ENCODE measurements around the gene ACTG2.
"Not testable (repeated sequence)": the region's sequence is repeated elsewhere in the genome, so short reads cannot be mapped to it uniquely, and the experiment has no call there.

Gene ACTG2

DNA sequence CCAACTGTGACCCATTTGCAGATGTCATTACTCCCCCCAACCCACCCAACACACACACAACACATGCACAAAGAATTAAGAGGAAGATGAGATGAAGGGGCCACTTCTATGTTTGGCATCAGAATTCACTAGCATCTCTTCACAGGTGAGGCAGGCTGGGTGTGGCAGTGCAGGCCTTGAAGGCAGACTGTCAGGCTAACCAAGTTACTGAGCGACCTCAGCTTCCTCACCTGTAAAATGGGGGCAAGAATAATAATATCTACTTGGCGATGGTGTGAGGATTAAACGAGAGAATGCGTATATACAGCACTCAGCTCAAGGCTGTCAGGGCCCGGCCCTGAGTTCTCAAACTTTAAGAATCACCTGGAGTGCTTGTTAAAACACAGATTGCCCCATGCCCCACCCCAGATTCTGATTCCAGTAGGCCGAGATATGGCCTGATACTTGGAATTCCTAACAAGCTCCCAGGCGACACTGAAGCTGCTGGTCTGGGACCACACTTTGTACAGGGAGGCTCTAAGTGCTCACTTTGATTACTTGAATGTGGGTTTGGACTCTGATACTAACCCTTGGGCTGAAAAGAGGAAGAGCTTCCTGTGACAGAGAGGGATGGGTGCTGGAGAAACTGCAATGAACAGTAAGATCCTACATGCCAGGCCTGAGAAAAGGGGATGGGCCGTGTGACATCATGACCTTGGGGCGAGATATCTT lies 1.1 kb downstream of the ACTG2 start:
- DNase-seq: no peak

DNA sequence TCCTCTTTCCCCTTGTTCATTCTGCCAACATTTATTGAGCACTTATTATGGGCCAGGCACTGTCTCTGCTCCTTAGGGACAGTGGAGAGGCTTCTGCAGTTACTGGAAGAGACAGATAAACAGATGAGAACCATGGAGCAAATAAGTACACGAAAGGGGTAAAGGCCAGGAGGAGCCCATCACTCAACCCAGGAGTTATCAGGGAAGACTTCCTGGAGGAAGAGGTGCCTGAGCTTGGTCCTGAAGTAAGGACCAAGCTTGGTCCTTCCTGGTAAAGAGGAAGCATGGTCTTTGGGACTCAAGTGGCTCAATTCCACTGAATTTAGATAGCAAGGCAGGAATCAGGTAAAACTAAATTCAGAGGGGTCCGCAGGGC lies 1.7 kb downstream of the ACTG2 start:
- DNase-seq: no peak

DNA sequence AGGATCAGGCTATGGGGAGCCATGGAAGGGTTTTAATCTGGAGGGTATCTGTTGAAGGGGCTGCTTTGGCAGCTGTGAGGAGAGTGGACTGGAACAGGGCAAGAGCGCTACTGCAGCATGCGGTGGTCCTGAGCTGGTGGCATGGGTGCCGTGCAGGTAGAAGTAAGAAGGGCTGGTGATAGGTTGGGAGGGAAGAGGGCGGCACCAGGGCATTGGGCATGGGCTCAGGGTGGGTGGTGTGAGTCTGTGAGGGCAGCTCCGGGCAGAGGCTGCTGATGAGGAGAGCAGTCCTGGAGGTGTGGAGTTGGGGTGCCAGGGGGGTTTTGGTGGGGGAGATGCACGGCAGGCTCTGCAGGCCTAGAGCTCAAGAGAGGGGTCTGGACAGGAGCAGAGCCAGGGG lies 2.1 kb downstream of the ACTG2 start:
- no peak for DNase-seq

DNA sequence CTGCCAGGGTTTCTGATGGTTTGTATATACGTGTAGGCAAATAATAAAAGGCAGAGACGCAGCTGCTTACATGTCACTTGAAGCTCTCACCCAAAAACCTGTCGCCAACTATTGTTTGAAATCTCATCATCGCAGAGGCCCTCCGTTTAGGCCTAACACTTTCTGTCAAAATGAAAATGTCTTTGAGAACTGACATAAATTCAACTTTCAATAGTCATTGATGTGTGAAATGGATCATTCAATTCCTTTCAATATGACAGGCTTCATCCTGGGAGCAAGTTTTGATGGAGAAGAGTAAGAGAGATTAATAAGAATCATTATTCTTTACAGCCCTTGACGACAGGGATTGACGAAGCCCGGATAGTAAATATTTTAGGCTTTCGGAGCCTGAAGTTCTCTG lies 2.7 kb downstream of the ACTG2 start:
- no peak for DNase-seq

DNA sequence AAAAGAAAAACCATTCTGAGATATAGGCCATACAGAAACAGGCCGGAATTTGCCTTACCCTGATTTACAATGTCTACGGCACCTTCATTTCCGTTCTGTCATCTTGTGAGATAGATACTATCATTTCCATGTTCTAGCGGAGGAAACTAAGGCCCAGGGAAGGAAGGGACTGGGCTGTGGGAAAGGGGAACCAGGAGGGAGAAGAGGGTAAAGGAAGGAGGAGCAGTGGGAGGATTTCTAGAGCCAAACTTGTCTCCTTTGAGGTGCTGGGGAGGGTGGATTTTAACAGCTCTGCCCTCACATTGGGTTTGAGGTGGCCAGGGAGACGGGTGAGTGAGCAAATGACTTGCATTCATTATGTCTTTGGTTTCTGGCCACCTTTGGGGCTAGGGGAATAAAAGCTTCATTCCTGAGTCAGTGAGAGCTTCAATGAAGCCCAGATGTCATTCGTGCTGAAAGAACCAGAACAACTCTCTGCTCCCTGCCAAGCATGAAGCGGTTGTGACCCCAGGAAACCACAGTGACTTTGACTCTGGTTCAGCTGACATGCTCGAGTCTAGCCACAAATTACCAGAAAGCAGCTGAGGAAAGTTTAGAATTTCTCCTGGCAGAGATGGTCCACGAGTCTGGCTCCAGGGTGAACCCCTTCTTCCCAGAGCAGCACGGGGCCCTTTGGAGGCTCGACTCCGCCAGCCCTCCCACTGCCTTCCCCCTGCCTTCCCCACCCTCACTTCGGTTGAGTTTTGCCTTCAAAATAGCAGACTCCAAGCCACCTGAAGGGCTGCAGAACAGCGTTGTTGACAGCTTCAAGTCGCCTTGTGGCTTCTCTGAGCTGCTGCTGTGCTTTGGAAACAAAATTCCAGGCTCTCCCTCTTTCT lies 3.8 kb downstream of the ACTG2 start:
- DNase-seq: no peak

DNA sequence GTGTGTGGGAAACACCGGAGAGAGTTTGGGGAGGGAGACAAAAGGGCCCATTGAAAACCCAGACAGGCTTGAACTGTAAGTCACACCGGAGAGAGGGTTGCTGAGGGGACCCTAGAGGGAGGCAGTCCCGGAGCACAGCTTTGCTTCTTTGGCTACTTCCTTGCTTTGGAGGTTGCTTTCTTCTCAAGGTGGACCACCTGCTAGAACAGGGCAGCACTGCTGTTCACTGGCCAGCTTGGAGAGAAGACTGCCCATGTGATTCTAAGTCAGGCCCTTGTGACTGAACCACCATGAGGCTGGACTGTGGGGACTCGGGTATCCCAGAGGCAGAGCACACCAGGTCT lies 4.4 kb downstream of the ACTG2 start:
- DNase-seq: no peak

DNA sequence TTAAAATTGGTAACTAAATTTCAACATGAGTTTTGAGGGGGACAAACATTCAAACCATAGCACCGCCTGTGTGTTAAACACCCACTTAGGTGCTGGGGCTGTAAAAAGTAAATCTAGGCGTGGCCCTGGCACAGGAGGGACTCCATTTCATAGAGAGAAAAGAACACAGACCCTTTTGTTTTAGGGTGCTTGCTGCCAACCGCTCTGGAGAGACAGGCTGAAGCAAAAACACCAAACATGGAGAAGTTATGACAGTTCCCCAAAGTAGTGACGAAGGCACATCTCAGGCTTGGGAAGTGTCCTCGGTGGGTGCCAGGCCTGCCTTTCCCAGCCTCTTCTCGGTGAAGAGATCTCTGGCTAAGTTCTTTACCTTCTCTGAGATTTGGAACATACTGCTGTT lies 5.1 kb downstream of the ACTG2 start:
- peak; percentile 15 for DNase-seq

DNA sequence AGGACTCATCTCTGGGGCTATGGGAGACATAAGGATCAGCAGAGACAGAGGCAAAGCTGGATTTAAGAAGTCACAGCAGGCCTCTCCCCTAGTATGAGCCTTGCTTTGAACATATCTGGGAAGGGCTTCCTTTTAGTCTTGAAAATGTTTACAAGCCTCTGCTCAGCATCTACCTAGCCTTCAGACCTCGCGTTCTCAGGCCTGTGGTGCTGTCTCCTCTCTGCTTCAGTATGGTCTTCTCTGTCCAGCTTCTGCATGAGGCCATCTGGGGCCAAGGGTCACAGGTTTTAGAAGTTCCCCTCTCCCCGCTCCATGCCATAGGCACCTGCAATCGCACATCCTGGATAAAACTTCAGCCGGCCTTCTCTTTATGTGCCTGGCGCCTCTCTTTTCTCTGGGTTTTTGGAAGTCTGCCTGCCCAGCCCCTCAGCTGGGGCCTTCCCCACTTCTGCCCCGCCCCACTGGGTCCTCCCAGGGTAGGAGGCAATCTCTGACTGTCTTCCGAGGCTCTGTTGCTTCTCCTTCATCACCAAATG lies 7.1 kb downstream of the ACTG2 start:
- no peak for DNase-seq

DNA sequence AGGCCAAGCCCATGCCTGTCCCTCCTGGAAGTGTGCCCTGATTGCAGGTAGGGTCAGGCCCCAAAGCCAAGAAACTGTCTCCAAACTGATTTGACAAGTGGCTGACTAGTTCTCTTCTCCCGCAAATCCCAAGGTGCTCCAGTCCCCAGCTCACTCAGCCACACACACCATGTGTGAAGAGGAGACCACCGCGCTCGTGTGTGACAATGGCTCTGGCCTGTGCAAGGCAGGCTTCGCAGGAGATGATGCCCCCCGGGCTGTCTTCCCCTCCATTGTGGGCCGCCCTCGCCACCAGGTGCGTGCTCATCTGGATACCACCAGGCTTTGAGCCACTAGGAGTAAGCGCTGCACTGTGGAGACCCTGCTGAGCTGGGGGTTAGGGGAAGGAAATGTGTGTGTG lies 8.3 kb downstream of the ACTG2 start:
- DNase-seq: no peak

DNA sequence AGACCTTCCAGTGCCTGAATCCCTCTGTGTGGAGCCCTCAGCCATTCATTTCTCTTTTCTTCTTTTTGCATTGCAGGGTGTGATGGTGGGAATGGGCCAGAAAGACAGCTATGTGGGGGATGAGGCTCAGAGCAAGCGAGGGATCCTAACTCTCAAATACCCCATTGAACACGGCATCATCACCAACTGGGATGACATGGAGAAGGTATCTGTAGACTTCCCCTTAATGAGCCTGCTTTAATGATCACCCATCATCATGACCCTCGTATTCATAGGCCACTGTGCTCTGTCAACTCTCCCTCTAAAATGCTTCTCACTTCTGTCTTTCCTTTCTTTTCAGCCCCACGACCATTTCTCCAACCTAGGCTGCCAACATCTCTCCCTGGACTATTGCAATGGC lies 9.5 kb downstream of the ACTG2 start:
- no peak for DNase-seq

DNA sequence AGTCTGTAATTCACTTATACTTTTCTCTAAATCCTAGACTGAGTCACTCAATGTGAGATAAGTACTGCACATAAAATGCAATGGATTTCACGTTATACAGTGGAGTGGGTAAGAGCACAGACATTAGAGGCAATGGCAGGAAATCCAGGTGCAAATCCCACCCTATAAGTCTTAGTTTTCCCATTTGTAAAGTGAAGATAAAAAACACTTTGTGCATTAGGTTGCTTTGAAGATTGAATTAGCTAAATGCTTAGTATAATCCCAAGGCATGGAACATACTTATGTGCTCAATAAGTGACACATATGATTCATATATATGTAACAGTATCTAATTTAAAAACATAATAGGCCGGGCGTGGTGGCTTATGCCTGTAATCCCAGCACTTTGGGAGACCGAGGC lies 10.5 kb downstream of the ACTG2 start:
- DNase-seq: no peak

DNA sequence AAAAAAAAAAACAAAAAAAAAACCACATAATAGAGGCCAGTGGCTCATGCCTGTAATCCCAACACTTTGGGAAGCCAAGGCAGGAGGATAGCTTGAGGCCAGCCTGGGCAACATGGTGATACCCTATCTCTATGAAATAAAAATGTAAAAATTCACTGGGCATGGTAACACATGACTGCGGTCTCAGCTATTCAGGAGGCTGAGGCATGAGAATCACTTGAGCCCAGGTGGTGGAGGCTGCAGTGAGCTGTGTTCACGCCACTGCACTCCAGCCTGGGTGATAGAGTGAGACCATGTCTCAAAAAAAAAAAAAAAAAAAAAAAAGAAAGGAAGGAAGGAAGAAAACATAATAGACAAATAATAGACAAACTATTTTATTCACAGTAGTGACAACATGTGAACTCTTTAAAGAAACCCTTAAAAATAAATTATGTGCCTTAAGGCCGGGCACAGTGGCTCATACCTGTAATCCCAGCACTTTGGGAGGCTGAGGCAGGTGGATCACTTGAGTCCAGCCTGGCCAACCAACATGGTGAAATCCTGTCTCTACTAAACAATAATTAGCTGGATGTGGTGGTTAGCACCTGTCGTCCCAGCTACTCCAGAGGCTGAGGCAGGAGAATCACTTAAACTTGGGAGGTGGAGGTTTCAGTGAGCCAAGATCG lies 11.3 kb downstream of the ACTG2 start:
- not testable (repeated sequence) for DNase-seq

DNA sequence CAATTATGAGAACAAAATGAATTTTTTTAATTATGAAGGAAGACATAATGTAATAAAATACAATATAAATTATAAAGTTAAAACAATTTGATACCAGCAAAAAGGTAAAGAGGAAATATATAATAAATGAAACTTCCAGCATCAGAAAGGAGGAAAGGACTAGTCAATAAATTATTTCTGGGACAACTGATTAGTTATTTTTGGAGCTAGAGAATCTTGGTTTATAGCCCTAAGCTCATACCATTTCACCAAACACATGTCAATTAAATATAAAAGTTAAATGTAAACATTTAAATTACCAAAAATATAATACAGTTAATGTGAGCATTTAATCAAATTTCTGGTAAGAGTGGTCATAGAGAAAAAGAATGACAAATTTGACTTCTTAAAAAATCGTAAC lies 12.1 kb downstream of the ACTG2 start:
- no peak for DNase-seq

DNA sequence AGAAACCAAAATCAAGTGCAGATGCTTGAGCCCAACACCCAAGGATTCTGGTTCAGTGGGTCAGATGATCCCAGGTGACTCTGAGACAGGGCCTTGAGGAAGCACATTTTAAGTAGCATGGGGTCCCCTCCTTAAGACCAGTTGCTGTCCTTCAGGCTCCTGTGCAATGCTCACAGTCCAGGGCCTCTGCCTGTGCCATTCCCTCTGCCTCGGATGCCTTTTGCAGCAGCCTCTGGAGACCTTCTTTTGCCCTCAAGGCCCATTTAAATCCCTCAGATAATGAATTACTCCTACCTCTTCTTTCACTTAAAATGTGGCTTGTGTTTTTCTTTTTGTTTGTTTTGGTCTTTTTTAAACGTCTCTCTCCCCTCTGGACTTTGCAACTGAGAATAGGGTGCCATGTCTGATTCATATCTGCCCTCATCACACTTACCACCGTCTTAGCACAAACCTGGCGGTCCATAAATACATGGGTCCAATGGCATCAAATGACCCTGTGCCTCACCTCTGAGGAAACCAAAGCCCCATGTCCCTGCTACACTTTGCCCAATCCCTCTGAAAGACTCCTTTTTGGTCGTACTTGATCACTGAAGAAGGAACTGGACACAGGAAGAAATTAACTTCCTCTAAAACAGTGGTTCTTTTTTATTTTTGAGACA lies 14.2 kb downstream of the ACTG2 start:
- DNase-seq: no peak

DNA sequence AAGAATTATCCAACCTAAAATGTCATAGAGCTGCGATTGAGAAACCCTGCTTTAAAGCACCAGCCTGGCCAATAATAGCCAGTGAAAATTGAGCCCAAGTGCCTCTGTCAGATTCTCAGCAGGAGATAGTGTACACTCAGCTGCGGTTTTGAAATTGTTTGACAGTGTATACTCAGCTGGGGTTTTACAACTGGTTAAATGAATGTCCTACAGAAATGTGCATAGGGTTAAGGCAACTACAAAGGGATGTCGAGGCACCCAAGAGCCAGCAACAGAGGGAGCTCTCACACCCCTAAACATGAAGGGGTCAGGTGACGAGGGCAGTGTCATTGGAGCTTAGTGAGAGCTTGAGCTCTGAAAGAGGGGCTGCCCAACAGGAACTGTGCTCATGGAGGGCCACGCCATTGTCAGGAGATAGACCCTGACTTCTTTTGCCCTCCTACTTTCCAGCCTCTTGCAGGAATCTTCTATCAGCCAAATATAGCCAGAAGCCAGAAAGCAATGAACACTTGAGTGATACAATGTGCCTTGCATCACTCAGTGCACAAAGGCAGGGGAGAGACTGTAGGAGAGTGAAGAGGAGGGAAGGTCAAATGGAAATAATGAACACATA lies 15.1 kb downstream of the ACTG2 start:
- peak; percentile 90 for DNase-seq

DNA sequence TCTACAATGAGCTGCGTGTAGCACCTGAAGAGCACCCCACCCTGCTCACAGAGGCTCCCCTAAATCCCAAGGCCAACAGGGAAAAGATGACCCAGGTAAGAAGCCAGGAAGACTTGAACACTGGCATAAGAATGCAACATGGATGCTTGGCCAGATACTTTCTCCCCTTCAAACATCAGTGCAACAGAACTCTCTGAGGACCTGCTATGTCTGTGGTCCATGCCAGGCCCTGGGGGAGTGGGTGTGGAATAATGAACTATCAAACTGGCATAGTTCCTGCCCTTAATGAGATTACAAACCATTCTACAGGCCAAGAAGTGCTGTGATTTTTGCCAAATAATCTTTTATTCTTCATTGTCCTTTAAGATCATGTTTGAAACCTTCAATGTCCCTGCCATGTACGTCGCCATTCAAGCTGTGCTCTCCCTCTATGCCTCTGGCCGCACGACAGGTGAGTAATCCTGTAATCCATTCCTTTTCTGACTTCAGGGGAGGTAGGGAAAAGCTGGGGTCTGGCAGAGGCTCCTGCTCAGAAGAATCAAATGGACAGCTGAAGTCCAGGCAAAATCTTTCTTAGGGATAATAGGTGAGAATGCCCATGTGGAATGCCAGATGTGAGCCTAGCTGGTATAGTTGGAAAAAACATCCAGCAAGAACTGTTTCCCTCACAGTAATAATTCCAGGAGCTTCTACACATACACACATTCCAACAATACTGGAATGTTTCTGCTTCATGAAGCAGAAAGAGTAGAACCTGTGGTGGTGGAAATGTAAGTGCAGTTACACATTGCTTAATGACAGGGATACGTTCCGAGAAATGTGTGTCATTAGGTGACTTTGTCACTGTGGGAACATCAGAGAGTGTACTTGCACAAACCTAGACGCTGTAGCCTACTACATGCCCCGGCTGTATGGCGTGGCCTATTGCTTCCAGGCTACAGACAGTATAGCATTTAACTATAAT lies 16.2 kb downstream of the ACTG2 start:
- no peak for DNase-seq

DNA sequence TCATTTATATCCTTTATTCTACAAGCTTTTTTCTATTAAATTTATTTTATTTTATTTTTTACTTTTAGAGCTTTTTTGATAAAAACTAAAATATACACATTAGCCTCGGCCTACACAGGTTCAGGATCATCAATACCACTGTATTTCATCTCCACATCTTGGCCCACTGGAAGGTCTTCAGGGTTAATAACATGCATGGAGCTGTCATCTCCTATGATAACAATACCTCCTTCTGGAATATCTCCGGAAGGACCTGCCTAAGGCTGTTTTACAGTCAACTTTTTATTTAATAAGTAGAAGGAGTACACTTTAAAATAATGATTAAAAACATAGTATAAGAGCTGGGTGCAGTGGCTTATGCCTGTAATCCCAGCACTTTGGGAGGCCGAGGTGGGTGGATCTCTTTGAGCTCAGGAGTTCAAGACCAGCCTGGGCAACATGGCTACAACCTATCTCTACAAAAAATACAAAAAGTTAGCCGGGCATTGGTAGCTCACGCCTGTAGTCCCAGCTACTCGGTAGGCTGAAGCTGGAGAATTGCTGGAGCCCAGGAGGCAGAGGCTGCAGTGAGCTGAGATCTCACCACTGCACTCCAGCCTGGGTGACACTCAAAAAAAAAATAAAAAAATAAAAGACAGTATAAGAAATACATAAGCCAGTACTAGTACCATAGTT lies 18.2 kb downstream of the ACTG2 start:
- DNase-seq: no peak

DNA sequence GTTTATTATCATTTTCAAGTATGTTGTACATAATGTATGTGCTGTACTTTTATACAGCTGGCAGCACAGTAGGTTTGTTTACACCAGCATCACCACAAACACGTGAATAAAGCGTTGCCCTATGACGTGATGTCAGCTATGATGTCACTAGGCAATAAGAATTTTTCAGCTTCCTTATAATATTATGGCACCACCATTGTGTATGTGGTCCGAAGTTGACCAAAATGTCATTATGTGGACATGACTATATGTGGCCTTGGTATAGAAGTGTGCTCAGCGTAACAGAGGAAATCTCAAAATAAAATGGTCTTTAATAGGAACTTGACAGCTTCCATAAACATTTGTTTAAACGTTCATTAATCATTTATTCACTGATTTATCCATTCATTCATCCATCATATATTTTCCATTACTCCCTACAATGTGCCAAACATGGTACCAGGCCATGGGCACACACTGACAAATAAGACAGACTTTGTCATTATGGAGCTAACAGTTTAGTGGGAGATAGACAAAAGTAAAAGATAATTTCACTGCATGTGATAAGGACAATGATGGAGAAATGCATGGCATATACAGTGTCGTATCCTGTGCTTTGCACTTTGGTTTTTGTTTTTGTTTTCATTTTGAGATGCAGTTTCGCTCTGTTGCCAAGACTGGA lies 18.9 kb downstream of the ACTG2 start:
- DNase-seq: no peak

DNA sequence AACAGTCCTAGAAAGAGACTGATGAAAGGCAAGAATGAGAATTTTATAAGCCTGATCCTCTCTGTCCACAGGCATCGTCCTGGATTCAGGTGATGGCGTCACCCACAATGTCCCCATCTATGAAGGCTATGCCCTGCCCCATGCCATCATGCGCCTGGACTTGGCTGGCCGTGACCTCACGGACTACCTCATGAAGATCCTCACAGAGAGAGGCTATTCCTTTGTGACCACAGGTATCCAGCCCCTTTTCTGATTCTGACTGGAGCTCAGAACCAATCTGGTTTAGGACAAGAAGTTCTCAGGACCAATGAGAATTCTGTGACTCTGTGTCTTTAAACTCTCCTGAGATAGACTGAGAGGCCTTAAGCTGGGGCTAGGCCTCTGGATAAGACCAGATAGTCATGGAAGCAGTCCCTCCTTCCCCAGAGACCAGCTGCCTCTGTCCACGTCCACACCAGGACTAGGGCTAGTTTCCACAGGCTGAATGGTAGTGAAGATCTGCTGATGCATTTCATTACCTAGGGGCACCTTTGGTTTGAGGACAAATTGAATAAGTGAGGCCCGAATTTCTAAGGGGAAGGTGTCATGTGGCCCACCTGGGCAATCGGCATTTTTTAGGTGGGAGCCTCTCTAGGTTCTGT lies 20.7 kb downstream of the ACTG2 start:
- no peak for DNase-seq

DNA sequence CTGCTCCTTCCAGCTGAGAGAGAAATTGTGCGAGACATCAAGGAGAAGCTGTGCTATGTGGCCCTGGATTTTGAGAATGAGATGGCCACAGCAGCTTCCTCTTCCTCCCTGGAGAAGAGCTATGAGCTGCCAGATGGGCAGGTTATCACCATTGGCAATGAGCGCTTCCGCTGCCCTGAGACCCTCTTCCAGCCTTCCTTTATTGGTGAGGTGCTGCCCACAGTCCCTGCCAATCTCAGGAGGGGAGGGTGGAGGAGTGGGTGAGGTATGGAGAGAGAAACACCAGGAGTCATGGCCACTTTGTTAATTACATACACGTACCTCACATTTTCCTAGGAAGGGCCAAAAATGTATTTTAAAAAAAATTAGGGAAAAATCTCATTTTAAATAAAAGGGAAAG lies 21.9 kb downstream of the ACTG2 start:
- no peak for DNase-seq

Data from NCI-H69 (cell line).